H1 (cell line): ENCODE results near the gene KCTD4. TPM values are rescaled to one million over a fixed set of nuclear protein-coding genes. Genes with fewer than 3 reads are reported as not detected.

Experiments
- CTCF ChIA-PET: fragments of 300-600 bp; sonication (Branson Sonifier 250); formaldehyde crosslinking; loops from one replicate; lab custom pipeline; 2021; ENCODE audit not compliant: partially characterized antibody; lab: Charles Lee
- POLR2A ChIA-PET: fragments of 300-600 bp; sonication (Branson Sonifier 250); formaldehyde crosslinking; loops from one replicate; lab custom pipeline; 2021; ENCODE audit warnings: inconsistent platforms; ENCODE audit not compliant: partially characterized antibody; lab: Charles Lee
- DNase-seq, 2 experiments: peaks; one replicate each; pipeline versions ENCODE4 v3.0.0 to v3.0.0-alpha.2; 2010 to 2022; ENCODE audit warnings: low spot score in 2 of 2, low read depth in 1 of 2, mixed read lengths in 1 of 2
- FAIRE-seq: peaks from 2 replicates; lab custom pipeline; 2011; peaks lifted over from hg19 to GRCh38; lab: Jason Lieb, UNC
- H2AFZ ChIP-seq: 2 replicates; pipeline ENCODE4 v1.8.1; 2012; ENCODE audit warnings: low read length, inconsistent platforms
- H2AK5ac ChIP-seq: 2 replicates; pipeline ENCODE4 v1.6.1; 2013; ENCODE audit warnings: low read depth, low read length
- H2BK120ac ChIP-seq: replicated peaks from 2 replicates; pipeline ENCODE3; 2013; ENCODE audit warnings: low read depth, low read length, inconsistent platforms
- H2BK12ac ChIP-seq: 2 replicates; pipeline ENCODE4 v1.6.1; 2013; ENCODE audit warnings: low read depth, low read length
- H2BK15ac ChIP-seq: 2 replicates; pipeline ENCODE4 v1.6.1; 2013; ENCODE audit warnings: low read length
- H2BK20ac ChIP-seq: 2 replicates; pipeline ENCODE4 v1.6.1; 2013; ENCODE audit warnings: low read length
- H2BK5ac ChIP-seq: 2 replicates; pipeline ENCODE4 v1.6.1; 2013; ENCODE audit warnings: low read depth, low read length
- H3K14ac ChIP-seq: 2 replicates; pipeline ENCODE4 v1.6.1; 2013; ENCODE audit warnings: inconsistent platforms; ENCODE audit not compliant: insufficient read length
- H3K18ac ChIP-seq: 2 replicates; pipeline ENCODE4 v1.6.1; 2013; ENCODE audit warnings: low read length; ENCODE audit errors: extremely low read depth
- H3K23ac ChIP-seq: 2 replicates; pipeline ENCODE4 v1.6.1; 2013; ENCODE audit warnings: inconsistent platforms; ENCODE audit not compliant: insufficient read length
- H3K23me2 ChIP-seq: 2 replicates; pipeline ENCODE4 v1.6.1; 2013; ENCODE audit warnings: low read depth, low read length
- H3K27ac ChIP-seq: 2 replicates; pipeline ENCODE4 v1.6.1; 2011; ENCODE audit warnings: low read depth, low read length, inconsistent platforms
- H3K27me3 ChIP-seq, 4 experiments: replicated peaks in 1 of 4; 1 replicate in 1 of 4; 2 replicates in 3 of 4; pipeline versions ENCODE4 v1.6.1 to v1.8.1; 2011 to 2013; ENCODE audit warnings: low read length in 3 of 4, mild to moderate bottlenecking in 3 of 4, inconsistent platforms in 2 of 4, mixed read lengths in 2 of 4, moderate library complexity in 1 of 4; ENCODE audit not compliant: control insufficient read depth in 3 of 4, insufficient read depth in 3 of 4; ENCODE audit errors: extremely low read depth in 1 of 4
- H3K36me3 ChIP-seq, 4 experiments: 2 replicates each; pipeline versions ENCODE4 v1.6.1 to v1.8.1; 2011 to 2013; ENCODE audit warnings: mild to moderate bottlenecking in 4 of 4, low read length in 3 of 4, moderate library complexity in 2 of 4, control low read depth in 1 of 4, inconsistent platforms in 1 of 4; ENCODE audit not compliant: insufficient read depth in 4 of 4, control insufficient read depth in 2 of 4
- H3K4ac ChIP-seq: replicated peaks from 2 replicates; pipeline ENCODE3; 2013; ENCODE audit warnings: low read length, low read depth, mixed read lengths, inconsistent platforms; ENCODE audit not compliant: insufficient read length
- H3K4me1 ChIP-seq, 4 experiments: replicated peaks in 1 of 4; 1 replicate in 1 of 4; 2 replicates in 3 of 4; pipeline versions ENCODE4 v1.6.1 to v1.8.1; 2011 to 2013; ENCODE audit warnings: low read length in 3 of 4, inconsistent platforms in 2 of 4, mixed read lengths in 1 of 4; ENCODE audit not compliant: insufficient read depth in 4 of 4, control insufficient read depth in 3 of 4
- H3K4me2 ChIP-seq, 2 experiments: 2 replicates each; pipeline versions ENCODE4 v1.6.1 to v1.8.1; 2011 to 2013; ENCODE audit warnings: low read depth in 2 of 2, low read length in 2 of 2, control low read depth in 1 of 2, inconsistent platforms in 1 of 2, mild to moderate bottlenecking in 1 of 2; ENCODE audit not compliant: insufficient read depth in 1 of 2
- H3K4me3 ChIP-seq, 4 experiments: fragments of 200-600, 300-600 bp in 1 of 4; sonication (generic), shearing (Covaris generic), sonication (Bioruptor Twin) in 1 of 4; 2 replicates each; pipeline versions ENCODE4 v1.5.1 to v1.8.1; 2011 to 2016; ENCODE audit warnings: low read length in 4 of 4, low read depth in 3 of 4, control low read depth in 2 of 4, inconsistent platforms in 2 of 4, mild to moderate bottlenecking in 2 of 4, mixed read lengths in 1 of 4, moderate library complexity in 1 of 4; ENCODE audit not compliant: insufficient read depth in 2 of 4; ENCODE audit errors: extremely low read depth in 1 of 4
- H3K56ac ChIP-seq: replicated peaks from 2 replicates; pipeline ENCODE3; 2013; ENCODE audit warnings: low read depth, mild to moderate bottlenecking, mixed read lengths, low read length, inconsistent platforms; ENCODE audit not compliant: insufficient read length
- H3K79me1 ChIP-seq: 2 replicates; pipeline ENCODE4 v1.6.1; 2013; ENCODE audit warnings: low read depth, low read length, control low read depth
- H3K79me2 ChIP-seq, 2 experiments: 2 replicates each; pipeline versions ENCODE4 v1.6.1 to v1.8.1; 2012 to 2013; ENCODE audit warnings: low read length in 2 of 2, mild to moderate bottlenecking in 2 of 2, inconsistent platforms in 1 of 2; ENCODE audit not compliant: insufficient read depth in 2 of 2, control insufficient read depth in 1 of 2
- H3K9ac ChIP-seq, 4 experiments: replicated peaks in 1 of 4; 1 replicate in 1 of 4; 2 replicates in 3 of 4; pipeline versions ENCODE4 v1.6.1 to v1.8.1; 2011 to 2013; ENCODE audit warnings: low read depth in 3 of 4, low read length in 3 of 4, control low read depth in 2 of 4, mild to moderate bottlenecking in 2 of 4, moderate library complexity in 2 of 4, inconsistent platforms in 1 of 4; ENCODE audit errors: extremely low read depth in 1 of 4
- H3K9me3 ChIP-seq, 2 experiments: 2 replicates each; pipeline versions ENCODE4 v1.6.1 to v1.8.1; 2012 to 2013; ENCODE audit warnings: mild to moderate bottlenecking in 2 of 2, moderate library complexity in 2 of 2, control low read depth in 1 of 2, inconsistent platforms in 1 of 2, low read depth in 1 of 2, low read length in 1 of 2, mixed read lengths in 1 of 2; ENCODE audit not compliant: insufficient read depth in 2 of 2
- H4K20me1 ChIP-seq, 2 experiments: replicated peaks in 1 of 2; 2 replicates each; pipeline versions ENCODE3 to v1.8.1; 2011 to 2013; ENCODE audit warnings: inconsistent platforms in 2 of 2, low read length in 2 of 2, mild to moderate bottlenecking in 1 of 2; ENCODE audit not compliant: insufficient read depth in 2 of 2, control insufficient read depth in 1 of 2
- H4K5ac ChIP-seq: 2 replicates; pipeline ENCODE4 v1.6.1; 2013; ENCODE audit warnings: low read length, low read depth, mixed read lengths, inconsistent platforms; ENCODE audit not compliant: insufficient read length
- H4K8ac ChIP-seq: 2 replicates; pipeline ENCODE4 v1.8.0; 2013; ENCODE audit warnings: mild to moderate bottlenecking, moderate library complexity, low read length, inconsistent platforms; ENCODE audit not compliant: insufficient read depth; ENCODE audit errors: extremely low read depth
- H4K91ac ChIP-seq: replicated peaks from 2 replicates; pipeline ENCODE3; 2013; ENCODE audit warnings: low read length, mixed read lengths, inconsistent platforms; ENCODE audit not compliant: insufficient read length
- CHD2 ChIP-seq: IDR thresholded peaks from 2 replicates; pipeline ENCODE4 v1.6.1; 2012; ENCODE audit warnings: low read length, improper control_type of control experiment
- WGBS, 2 experiments: shearing (Covaris generic) in 1 of 2; methylation state at CpG; one replicate each; pipeline versions ENCODE4 v1.1.6 to v1.1.7; 2013 to 2015; ENCODE audit warnings: low lambda C conversion rate in 2 of 2, mixed read lengths in 2 of 2, inconsistent platforms in 1 of 2, low coverage in 1 of 2, missing lambda C conversion rate in 1 of 2; ENCODE audit not compliant: insufficient replicate concordance in 2 of 2, insufficient coverage in 1 of 2, insufficient read length in 1 of 2; ENCODE audit errors: extremely low coverage in 1 of 2, missing lambda C conversion rate in 1 of 2; 5-methylcytosine and 5-hydroxymethylcytosine counted together
- polyA plus RNA-seq, 7 experiments: library from polyadenylated mRNA; depleted of rRNA in 3 of 7; stranded (reverse) in 5 of 7; unstranded in 2 of 7; fragments of >200 nt in 5 of 7; fragments of 200-250 nt in 2 of 7; gene quantifications; 1 replicate in 5 of 7; 2 replicates in 1 of 7; 4 replicates in 1 of 7; pipeline versions ENCODE4 v1.2.1 to v1.2.3, GENCODE V29; 2011 to 2013; ENCODE audit warnings: missing spikeins in 2 of 7, mixed read lengths in 2 of 7
- total RNA-seq: library from RNA; stranded (reverse); fragmentation: NEBNext Ultra II Directional; extraction: Animal tissue kit (Norgen Biotek cat#: 25700); gene quantifications from 2 replicates; pipeline ENCODE4 v1.2.1, GENCODE V29; 2021

The KCTD4 gene
- total and polyA plus RNA-seq, 2 of the 8 experiments (the other 6 are each of a cell fraction or from before 2014, with no cell fraction given), result not detected

DNA sequence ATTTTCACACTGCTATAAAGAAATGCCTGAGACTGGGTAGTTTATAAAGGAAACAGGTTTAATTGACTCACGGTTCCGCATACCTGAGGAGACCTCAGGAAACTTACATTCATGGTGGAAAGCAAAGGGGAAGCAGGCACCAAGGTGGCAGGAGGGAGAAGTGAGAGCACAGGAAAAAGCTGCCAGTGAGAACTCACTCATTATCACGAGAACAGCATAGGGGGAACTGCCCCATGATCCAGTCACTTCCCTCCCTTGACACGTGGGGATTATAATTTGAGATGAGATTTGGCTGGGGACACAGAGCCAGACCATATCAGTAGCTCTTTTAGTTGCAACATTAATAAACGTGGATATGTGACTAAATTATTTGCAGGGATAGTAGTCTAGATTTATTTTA is 4.3 kb upstream of the KCTD4 start:
- TF ChIP-seq CHD2, result no peak
- TF ChIP-seq, all 59 proteins: peak for 0
- H4K8ac ChIP-seq, result no peak overlapping the region
- no peak overlapping the region for H2BK5ac ChIP-seq
- 0 out of 4 replicates have a peak, but pooled peaks cover 0 to 2% of the 10 kb centered on the region in 2 experiments for H3K79me2 ChIP-seq
- H3K14ac ChIP-seq, result no peak overlapping the region
- H3K4me2 ChIP-seq, result no peak overlapping the region
- H3K27me3 ChIP-seq, result no peaks in the 10 kb centered on the region
- H2AFZ ChIP-seq, result no peak overlapping the region
- no peak overlapping the region for H3K27ac ChIP-seq
- no peaks in the 10 kb centered on the region; the same call in 1 of the 2 replicates for H3K23me2 ChIP-seq
- peaks cover 0 to 2% of the 10 kb centered on the region in 2 experiments for H4K20me1 ChIP-seq
- FAIRE-seq (no peak), DNase-seq (no peak)
- no peak overlapping the region for H3K23ac ChIP-seq
- no peak overlapping the region for H3K9ac ChIP-seq
- H2BK120ac ChIP-seq, result no peak overlapping the region
- WGBS, 2 experiments, result 86% methylated on average over 5 of the region's 5 CpGs; no CpG with 5 or more reads in 1 of the 2 experiments
- H4K5ac ChIP-seq, result no peak overlapping the region
- H3K4ac ChIP-seq, result no peak overlapping the region
- H3K56ac ChIP-seq, result no peak overlapping the region
- no peak overlapping the region for H2AK5ac ChIP-seq
- no peak overlapping the region for H3K4me3 ChIP-seq
- no peak overlapping the region for H4K91ac ChIP-seq
- no peaks in the 10 kb centered on the region; the same call in 1 of the 2 replicates for H3K79me1 ChIP-seq
- H3K4me1 ChIP-seq, result peaks cover 0 to 3% (median 0%) of the 10 kb centered on the region in 4 experiments; a peak in 2 of 7 replicates
- peaks cover 0 to 6% (median 6%) of the 10 kb centered on the region in 4 experiments; a peak in 4 of 8 replicates for H3K36me3 ChIP-seq
- H3K18ac ChIP-seq, result no peak overlapping the region
- no peak overlapping the region for H2BK20ac ChIP-seq
- ChIA-PET POLR2A (interaction anchor here (1.0 to 1.5 kb wide), 2 partner anchors 12 to 20 kb away, joined by 3 to 4 read pairs; no protein-coding TSS in a partner anchor), CTCF (interaction anchor here (0.6 to 3.0 kb wide), 5 partner anchors 11 to 232 kb away, joined by 3 to 10 read pairs (median 3); no protein-coding TSS in a partner anchor)
- no peak overlapping the region for H2BK15ac ChIP-seq
- no peak overlapping the region for H2BK12ac ChIP-seq
- H3K9me3 ChIP-seq, result no peaks in the 10 kb centered on the region
